GM18870 (cell line): ENCODE measurements around the gene ETNK1.
"Not testable (repeated sequence)": the region's sequence is repeated elsewhere in the genome, so short reads cannot be mapped to it uniquely, and the experiment has no call there.

Experiments
- ATAC-seq: cut with Tn5 transposase; IDR thresholded peaks from one replicate; pipeline ENCODE4 v1.9.1; 2021; ENCODE audit warnings: moderate library complexity; ENCODE audit not compliant: unreplicated experiment

ETNK1 gene, protein sequence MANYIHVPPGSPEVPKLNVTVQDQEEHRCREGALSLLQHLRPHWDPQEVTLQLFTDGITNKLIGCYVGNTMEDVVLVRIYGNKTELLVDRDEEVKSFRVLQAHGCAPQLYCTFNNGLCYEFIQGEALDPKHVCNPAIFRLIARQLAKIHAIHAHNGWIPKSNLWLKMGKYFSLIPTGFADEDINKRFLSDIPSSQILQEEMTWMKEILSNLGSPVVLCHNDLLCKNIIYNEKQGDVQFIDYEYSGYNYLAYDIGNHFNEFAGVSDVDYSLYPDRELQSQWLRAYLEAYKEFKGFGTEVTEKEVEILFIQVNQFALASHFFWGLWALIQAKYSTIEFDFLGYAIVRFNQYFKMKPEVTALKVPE

DNA sequence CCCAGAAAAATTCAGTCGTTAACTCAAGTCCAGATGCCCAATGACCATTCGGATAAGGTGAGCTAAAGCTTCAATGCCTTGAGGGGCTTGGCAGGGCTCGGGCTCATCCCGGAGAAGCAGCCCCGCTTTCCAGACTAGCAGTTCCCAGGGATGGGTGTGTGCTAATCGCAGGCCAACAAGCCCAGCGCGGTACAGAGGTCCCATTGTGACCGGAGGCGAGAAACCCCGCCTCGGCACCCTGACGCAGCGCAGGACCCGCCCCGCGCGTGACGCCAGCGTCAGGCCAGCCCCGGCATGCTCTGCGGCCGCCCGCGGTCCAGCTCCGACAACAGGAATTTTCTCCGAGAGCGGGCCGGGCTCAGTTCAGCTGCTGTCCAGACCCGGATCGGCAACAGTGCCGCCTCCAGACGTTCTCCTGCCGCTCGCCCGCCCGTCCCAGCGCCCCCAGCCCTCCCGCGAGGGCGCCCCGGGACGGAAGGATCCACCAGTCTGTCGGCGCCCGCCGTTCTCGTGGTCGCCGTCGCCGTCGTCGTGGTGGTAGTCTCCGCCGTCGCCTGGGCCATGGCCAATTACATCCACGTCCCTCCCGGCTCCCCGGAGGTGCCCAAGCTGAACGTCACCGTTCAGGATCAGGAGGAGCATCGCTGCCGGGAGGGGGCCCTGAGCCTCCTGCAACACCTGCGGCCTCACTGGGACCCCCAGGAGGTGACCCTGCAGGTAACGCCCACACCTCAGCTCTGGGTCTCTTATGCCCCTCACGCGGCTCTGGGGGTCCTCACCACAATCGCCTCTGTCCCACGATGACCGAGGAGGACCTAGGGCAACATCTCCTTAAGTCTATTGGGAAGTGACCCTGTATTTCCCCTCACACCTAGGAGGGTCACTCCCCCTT lies at the start of gene ETNK1:
Gene ETNK1 (plus strand): TSS at position 302 of the 892 bp plus-strand sequence. CDS start 260 bp downstream, at position 562.
- peak; percentile 80 for ATAC-seq

DNA sequence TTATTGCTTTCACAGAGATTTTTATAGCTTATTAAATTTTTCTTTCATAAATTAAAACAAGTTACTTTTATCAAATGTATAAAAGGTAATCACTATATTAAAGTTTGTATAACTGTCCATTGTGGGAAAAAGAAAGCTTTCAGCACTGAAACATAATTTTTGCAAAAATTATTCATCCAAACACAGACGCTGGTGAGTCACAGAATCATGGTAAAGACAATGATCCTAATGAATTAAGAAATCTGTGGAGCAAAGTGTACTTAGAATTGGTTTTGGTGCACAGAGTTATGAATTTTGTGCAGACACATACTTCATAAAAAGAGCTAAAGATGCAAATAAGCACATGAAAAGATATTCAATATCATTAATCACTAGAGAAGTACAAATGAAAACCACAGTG lies 48.9 kb upstream of the ETNK1 start:
- no peak for ATAC-seq

DNA sequence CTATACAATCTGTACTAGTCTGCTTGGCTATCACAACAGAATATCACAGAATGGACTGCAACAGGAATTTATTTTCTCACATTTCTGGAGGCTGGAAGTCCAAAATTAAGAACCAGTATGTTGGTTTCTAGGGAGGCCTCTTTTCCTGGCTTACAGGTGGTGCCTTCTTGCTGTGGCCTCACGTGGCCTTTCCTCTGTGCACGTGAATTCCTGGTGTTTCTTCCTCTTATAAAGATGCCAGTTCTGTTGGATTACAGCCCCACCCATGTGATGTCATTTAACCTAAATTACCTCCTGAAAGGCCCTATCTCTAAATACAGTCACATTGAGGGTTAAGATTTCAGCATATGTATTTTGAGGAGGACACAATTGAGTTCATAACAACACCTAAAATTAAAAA lies 48.5 kb upstream of the ETNK1 start:
- ATAC-seq, result no peak

DNA sequence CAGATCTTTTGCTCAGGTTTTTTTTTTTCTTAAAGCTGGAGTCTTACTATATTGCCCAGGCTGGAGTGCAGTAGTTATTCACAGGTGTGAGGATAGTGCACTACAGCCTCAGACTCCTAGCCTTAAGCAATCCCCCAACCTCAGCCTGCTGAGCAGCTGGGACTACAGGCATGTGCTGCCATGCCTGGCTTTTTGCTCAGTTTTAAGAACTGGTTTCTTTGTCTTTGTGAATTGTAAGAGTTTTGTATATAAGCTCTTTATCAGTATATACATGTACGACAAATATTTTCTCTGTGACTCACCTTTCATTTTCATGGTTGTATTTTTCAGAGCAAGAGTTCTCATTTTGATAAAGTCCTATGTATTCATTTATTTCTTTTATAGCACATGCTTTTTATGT lies 47.3 kb upstream of the ETNK1 start:
- no peak for ATAC-seq

DNA sequence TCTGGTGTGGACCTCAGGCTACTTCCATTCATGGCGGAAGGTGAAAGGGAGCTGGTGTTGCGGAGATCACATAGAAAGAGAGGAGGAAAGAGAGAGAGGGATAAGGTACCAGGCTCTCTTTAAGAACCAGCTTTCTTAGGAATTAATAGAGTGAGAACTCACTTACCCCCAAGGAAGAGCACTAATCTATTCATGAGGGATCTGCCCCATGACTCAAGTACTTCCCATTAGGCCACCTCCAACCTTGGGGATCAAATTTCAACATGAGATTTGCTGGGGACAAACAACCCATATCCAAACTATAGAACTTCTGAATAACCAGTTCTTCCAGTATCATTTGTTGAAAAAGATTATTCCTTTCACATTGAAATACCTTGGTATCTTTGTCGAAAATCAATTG lies 46.6 kb upstream of the ETNK1 start:
- ATAC-seq, result no peak

DNA sequence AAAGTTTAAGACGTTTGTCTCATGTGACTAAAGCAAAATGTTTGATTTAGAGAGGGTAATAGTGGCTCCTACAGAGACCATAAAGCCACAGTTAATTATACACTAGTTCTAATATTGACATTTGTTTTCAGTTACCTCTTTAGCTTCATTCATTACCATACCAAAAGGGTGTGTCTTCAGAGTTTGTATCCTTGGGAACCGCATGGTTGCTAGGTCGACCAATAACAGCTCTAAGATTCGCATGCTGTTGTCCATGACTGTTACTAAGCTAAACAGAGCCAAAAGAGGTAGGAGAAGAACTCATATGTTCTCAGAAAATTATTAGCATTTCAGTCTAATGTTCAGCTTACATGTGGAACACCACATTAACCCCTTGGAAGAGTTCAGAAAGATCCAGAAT lies 36.2 kb upstream of the ETNK1 start:
- ATAC-seq, result no peak

DNA sequence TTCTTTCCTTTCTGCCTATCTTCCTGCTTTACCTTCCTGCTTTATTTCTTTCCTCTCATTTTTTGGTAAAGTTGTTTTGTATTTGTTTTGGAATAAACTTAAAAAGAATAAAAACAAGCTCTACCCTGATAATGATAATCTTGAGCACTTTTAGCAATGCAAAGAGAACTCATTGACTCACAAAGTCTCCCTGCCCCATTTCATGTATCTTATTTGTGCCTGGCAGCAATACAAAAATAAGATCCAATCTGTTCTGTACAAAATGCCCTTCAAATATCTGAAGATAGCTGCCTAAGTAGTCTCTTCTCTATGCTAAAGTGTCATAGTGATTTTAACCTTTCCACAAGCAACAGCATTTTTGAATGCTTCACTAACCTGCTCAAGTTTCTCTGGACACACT lies 31.1 kb upstream of the ETNK1 start:
- no peak for ATAC-seq

DNA sequence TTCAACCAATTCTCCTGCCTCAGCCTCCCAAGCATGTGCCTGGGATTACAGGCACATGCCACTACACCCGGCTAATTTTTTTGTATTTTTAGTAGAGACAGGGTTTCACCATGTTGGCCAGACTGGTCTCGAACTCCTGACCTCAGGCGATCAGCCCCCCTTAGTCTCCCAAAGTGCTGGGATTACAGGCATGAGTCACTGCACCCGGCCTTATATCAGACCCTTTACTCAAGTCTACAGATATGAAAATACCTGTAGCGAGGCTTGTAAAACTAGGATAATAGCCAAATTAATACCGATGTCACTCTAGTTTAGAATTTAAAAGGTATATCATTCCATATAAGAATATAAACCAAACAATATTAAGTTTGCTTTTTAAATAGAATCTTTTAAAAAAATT lies 27.4 kb upstream of the ETNK1 start:
- not testable (repeated sequence) for ATAC-seq

DNA sequence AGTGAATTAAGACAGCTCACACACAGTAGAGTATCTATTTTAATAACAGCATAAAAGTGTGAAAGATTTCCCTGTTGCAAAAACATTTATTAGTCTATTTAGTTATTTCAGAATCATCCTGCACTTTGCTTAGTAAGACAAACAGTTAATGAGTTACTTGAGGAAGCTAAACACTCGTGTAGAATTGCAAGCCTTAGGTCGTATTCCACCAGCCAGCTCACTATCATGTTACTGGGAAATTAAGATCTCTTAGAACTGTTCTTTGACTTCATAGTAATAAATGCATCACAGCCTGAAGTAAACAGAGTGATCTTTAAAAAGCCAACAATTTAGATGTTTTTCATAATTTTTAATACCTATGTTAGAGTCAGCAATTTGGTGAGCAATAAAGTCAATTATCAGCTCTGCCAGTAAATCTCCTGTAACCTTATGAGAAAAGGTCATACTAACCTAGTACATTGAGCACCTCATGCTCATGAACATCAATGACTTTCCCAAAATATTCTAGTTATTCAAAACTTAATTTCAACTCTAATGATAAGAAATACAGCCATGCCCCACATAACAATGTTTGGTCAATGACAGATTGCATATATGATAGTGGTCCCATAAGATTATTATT lies 26.7 kb upstream of the ETNK1 start:
- no peak for ATAC-seq

DNA sequence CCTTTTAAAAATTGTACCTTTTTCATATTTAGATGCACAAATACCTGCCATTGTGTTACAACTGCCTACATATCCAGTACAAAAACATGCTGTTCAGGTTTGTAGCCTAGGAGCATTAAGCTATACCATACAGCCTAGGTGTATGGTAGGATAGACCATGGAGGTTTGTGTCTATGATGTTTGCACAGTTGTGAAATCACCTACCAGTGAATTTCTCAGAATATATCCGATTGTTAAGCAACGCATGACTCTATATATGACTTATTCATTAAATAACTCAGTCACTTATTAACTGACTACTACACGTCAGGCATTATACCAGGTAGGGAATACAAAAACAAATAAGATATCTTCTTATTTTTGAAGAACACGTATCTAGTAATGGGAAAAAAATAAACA lies 26.2 kb upstream of the ETNK1 start:
- no peak for ATAC-seq

DNA sequence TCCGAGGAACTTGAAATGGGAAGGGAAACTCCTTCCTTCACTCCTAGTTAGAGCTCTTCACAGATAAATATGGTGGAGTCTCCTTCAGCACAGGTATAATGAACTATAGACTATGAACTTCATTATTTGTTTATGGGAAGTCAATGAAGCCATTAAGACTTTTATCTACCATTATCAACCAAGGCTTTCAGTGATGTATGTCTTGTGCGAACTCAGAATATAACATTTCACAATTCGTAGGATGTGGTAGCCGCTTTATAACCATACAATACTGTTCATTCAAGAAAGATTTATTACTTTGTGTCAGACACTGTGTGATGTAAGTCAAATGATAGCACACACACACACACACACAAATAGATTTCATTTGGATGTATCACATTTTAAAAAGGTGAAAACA lies 24.8 kb upstream of the ETNK1 start:
- ATAC-seq, result no peak

DNA sequence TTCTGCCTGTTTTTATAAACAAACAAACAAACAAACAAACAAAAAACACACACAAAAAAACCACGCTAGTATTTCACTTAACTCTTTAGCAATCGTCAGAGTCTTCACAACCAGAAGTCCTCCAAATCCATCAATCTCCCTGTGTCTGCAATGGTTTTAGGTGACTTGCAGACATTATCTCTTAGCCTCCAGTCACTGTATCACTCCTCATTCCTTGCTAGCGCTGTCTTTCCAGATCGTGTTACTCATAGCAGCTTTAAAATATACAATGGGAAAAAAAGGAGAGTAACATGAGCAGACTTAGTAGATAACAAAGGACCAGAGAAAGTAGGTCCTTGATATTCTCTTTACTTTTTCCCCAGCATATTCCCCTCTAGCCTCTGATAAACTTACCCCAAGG lies 15.5 kb upstream of the ETNK1 start:
- no peak for ATAC-seq

DNA sequence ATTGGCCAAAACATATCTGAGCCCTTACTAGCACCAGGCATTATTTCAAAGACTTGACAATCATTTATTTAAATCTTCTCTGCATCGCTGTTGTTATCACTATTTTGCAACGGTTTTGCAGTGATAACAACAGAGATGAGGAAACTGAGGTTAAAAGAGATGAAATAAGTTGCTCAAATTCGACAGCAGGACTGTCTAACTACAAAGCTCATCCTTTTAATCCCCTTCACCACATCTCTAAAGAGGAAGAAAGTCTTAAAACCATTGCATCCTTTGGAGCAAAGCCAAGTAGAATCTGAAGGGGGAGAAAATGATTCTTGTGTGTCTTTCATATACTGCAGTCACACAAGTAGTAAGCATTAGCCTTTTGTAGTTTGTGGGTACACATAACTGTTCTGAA lies 14.8 kb upstream of the ETNK1 start:
- no peak for ATAC-seq

DNA sequence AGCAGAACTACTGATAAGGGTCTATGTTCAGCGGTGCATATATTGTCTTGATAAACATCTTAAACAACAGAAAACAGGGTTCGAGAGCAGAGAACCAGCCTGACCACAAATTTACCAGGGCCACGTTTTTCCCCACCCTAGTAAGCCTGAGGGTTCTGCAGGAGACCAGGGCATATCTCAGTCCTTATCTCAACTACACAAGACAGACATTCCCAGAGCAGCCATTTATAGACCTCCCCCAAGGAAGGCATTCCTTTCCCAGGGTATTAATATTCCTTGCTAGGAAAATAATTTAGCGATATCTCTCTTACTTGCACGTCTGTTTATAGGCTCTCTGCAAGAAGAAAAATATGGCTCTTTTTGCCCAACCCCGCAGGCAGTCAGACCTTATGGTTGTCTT lies 12.1 kb upstream of the ETNK1 start:
- ATAC-seq, result not testable (repeated sequence)

DNA sequence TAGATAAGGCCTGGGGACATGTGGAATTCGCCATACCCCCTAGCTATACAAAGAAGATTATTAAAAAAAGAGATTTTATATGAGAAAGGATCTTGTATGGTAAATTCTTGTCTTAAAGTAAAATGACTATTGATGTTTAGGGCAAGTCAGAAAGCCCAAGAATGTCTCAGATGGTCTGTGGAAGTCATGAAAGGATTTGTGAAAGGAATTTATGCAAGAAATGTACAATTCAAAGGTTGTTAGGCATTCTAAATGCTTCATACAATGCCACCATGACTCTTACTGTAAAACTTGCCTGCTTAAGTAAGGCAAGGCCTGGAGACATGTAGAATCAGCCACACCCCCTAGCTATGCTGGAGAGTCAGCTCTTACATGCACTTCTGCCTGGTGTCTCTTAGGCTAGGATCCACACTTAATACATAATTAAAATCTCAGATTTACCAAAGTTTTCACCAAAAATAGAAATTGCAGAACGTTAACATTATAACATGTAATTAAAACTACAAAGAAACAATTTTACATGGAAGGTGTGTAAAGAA lies 8.9 kb upstream of the ETNK1 start:
- ATAC-seq, result no peak

DNA sequence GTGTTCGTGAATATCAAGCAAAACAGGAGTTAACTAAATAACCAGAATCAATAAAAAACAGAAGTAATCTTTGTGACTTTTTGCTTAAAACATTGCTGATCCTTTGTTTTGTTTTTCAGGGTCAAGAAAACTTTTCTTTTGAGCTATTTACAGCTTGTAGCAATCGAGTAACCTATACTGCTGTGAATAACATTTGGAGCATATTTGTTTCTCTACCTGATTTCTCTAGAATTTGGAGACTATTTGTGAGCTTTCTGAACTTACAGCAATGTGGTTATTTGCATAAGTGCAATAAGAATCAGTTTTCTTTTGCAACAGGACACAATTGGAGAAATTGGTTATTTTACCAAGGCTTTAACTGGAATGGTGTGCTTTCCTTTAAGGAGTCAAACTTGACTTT lies 7.3 kb upstream of the ETNK1 start:
- ATAC-seq, result no peak

DNA sequence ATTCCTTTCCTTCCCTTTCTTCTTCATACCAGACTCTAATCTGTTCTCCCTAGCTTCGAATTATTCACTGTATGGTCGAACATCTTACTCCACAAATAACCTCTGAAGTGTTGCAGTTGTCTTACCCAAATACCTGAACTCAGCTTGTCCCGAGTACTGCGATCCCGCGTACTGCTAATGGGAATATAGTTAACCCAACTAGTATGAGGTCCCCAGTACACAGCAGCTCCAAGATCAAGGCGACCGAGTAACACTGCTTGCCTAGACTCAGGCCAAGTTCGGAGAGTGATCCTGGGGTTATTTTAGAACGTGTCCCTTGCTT lies 462 bp upstream of the ETNK1 start:
- no peak for ATAC-seq

DNA sequence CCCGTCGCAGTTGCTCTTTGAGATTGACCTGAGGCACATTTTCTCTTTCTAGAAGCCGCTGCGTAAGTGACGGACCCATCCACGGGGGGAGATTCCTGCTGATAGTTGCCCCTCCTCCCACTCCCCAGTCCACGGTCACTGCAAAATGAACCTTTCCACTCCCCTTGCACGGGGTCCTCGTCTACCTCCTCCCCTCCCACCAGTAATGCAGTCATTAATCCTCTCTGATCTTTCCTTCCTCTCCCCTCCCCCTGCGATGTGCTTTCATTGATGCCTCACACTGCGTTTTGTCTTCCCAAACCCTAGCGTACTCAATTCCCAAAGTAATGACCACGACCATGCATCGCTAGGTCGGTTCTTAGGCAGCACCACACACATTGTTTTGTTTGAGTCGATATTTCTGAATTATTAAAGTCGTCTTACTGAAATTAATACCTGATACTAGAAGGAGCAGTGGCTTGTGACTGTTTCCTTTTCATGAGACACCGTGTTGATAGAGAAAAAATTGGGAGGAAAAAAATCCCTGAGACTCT lies 857 bp downstream of the ETNK1 start:
- ATAC-seq, result peak; percentile 30

DNA sequence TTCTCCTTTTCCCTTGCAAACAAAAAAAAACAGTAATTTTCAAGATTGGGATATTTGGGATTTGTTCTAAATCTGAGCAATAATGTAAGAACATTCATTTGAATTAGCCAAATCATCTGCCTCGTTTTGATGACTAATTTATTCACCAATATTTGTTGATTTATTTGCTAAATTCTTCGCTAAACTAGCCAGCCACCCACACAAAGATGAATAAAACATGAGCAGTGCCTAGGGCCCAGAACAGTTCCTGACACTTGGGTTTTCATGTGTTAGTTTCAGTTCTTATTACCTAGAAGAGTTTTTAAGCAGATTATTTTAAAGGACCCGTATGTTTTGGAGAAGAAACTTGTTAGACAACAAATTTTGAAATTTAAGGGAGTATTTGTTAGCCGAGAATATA lies 1.4 kb downstream of the ETNK1 start:
- peak; percentile 37 for ATAC-seq

DNA sequence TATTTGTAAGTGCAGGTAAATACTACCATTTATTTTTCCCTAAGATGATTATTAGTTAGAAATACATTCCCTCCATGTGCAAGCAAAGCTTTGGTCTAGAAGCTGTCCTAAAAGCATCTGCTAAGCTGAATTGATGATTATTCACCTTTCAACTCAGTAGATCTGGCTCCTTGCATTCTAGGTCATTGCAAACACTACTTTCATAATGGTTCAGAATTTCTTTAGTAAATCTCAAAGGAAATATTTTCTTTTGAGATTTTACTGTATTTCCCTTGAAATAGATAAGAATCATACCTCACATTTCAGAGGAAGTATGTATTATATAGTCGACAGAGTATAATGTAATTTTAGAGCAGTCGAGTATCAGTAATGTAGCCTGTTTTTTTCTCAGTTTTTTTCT lies 2.4 kb downstream of the ETNK1 start:
- ATAC-seq, result no peak

DNA sequence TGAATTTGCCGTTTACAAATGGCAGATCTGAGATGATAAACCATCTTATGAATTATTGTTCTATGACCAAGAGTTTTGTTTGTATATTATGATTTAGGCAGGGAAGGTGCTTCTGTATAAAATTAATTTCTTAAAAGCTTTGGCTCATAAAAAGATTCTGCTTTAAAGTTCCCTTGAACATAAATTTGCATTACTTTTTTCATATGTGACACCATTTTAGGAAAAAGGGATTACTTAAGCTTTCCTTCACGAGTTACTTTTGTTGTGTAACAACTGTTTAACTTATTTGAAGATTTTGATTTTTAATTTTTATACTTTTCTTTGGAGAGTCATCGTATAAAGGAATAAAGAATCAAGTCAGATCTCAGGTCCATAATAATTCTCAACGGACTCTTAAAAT lies 3.3 kb downstream of the ETNK1 start:
- no peak for ATAC-seq
